SKM-1 (cell line): Measurements from ENCODE around the gene AGAP1.

Experiments used
- DNase-seq: peaks from one replicate; lab custom pipeline; 2025; ENCODE audit not compliant: unreplicated experiment; lab: John Stamatoyannopoulos, UW

AGAP1 gene

DNA sequence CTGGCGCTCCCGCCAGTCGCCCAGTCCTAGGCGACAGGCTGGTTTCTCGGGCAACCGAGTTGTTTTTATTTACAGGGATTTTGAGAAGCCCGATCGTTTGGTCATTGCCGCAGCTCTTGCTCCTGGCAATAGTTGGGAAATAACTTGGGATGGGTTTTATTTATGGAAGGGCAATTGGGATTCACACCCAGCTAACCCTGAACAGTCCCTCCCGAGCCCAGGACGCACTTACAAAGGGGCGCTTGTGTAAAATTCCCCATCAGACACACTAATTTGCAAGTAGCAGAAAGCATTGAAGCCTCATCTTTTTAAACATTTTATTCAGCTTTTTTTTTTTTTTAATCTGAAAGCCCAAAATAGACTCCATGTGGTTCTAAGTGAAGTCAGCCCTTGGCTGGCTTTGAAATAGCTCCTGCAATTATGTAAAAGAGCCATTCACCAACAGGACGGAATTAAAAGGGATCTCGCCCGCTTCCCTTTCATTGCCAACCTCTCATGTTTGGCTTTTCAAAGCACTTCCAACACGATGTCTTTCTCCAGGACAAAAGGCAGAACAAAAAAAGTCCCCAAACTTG lies 677.9 kb downstream of the AGAP1 start:
- DNase-seq, result no peak

DNA sequence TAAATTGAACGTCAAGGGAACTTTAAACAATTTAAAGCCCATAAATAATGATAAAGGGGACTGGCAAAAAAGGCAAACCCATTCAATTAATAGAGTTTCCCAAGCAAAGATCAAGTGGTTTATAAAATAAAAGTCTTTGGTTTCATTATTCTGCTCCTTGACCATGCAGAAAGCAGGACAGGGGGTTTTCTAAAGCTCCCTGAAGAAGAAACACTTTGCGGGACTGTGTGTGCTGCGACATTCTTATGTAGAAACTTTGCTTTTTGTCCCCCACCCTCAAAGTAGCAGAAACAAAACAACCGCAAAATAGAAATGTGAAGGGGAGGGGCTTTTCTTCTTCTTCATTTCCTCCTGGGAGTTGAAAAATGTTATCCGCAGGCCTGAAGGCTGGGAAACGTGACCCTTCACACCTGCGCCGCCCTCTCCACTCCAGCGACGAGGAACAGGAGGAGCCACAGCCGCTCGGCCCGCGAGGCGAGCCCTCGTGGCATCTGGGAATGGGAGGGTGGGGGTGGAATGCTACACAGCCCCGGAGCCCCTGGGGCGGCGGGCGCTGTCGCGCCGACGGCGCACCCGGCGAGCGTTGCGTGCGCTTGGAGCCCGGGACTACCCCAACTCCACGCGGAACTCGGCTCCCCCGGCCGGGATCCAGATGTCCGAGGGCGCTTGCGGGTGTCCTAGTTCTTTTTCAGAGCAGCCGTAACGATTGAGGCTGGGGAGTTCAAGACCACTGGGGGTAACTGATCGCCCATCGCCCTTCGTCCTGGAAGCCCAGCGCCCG lies 678.6 kb downstream of the AGAP1 start:
- no peak for DNase-seq

DNA sequence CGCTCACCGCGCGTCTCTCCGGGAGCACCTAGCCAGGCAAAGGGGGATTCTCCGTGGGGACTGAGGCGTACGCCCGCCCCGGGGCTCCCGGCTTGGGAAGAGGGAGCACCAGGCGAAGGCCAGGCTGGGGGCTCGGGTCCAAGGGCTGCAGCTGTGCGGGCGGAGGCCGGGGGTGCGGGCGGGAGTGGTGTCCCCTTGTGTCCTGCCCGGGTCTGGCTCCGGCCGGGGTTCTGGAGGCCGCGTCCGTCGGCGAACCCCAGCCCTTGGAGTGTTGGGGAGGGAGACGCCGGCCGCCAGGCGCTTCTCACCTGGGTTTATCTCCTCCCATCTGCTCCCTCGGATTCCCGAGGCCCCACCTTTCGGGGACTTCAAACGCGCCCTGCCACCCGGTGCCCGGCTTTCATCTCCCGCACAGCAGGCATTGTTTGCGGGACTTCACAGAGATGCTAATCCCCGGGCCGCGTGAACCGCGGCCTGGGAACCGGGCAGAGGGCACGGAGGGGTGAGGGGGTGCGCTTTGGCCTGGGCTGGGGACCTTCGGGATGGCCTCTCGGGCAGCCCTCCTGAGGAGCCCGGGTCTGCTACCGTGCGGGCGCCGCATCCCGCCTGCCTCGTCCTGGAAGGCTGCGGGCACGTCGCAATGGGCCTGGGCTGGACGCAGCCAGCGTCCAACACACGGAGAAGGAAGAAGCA lies 679.3 kb downstream of the AGAP1 start:
- DNase-seq, result no peak

DNA sequence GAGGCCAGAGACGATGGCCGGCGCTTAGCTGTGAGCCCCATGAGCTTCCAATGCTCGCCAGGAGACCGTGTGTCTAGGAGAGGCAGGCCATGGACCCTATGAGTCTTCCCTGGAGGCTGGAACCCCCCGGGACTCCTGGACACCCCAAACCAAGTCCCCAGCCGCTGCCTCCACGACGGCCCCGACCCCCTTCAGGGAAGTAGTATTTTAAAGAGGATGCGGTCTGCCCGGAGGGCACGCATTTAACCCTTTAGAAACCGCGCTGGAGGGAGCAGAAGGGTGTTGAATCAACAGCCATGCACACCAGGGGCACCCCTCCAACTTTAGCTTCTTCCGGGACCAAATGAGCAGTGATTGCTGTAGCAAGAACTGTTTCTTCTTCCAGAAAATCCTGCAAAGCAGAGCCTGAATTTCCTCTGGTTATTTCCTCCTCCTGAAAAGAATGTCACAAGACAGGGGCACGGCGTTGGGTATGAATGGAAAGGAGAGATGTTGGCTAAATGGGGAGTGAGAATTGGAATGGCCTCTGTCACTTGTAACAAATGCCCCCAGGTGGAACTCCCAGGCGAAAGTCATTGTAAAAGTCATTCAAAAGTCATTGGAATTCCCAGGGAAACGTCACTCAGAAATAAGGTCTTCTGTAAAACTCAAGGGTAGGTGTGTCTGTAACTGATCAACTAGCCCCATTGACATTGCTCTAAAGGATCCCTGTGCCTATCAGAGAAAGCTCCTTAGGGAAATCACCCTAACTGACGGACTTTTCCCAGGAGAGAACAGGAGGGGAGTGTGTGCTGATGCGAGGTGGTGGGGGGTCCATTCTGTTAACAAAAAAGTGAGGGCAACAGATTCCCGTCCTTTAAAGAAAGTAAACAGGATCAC lies 680.1 kb downstream of the AGAP1 start:
- no peak for DNase-seq

DNA sequence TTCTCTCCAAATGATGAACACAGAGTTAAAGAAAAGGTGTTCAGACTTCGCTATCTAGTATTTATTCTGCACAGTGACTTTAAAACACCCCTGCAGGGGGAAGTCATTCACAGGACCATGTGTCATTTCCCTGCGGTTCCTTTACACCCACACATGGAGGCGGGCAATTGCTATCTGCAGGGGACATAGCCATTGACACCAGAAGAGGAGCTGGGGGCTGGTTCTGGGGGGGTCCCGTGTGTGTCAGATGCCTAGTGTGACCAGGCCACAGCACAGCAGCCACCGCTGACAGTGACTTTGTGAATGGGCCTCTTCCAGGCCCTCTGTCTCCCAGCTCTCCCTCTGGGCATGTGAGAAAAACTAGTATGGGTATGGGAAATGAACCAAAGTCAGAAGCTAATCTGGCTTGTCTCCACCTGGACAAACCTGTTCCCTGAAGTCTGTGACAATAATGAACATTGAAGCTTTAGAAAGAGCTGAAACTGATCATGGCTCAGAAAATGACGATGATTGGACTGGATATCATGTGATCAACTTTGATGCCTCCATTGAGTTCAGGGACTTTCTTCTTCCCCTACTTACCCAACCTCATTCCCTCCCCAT lies 681.8 kb downstream of the AGAP1 start:
- DNase-seq, result no peak

DNA sequence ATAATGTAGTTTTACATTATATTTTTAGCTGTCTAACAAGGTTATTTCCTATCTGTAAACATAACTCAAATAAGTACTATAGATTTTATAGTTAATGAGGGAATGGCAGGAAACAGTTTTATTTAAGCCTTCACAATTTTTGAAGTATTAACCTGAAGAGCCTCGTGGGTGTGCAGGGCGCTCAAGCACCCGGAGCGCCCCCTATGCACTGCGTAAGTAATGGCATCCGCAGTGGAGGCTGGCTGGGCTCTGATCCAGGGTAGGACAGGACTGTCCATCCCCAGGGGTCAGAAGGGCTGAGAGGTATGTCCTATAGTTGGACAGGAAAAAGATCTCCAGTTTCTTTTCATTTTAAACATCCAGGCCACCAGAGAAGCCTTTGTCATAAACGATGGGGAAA lies 682.6 kb downstream of the AGAP1 start:
- peak; percentile 26 for DNase-seq

DNA sequence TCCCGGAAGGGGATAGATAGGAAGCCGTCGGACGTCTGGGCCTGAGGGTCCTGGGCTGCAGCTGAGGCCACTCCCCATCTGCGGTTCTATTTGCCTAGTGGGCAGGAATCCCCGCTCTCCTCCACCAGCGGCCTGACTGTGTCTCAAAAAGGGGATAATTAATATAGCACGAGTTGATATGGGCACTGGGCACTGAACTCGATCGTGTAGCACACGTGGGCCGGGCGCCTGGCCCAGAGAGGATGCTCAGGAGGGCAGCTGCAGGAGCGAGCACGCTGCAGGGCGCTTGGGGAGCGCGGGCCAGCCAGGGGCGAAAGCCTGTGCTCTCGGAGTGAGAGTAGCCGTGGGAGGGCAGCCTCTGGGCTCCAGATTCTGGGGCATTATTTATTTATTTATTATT lies 683.1 kb downstream of the AGAP1 start:
- DNase-seq, result no peak

DNA sequence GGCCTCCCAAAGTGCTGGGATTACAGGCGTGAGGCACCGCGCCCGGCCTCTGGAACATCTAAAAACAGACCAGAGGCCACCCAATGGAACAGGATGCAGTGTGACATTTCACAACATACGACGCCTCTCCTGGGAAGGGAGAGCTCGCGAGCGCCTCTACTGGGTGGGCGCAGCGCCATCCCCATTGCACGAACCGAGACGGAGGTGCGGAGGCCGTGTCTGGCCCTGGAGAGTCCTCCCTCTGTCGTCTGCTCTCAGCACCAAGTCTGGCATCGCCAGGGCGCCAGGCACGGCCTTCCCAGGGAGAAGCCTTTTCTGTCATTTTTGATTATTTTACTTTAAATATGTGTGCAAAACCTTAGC lies 683.7 kb downstream of the AGAP1 start:
- DNase-seq, result peak; percentile 60

DNA sequence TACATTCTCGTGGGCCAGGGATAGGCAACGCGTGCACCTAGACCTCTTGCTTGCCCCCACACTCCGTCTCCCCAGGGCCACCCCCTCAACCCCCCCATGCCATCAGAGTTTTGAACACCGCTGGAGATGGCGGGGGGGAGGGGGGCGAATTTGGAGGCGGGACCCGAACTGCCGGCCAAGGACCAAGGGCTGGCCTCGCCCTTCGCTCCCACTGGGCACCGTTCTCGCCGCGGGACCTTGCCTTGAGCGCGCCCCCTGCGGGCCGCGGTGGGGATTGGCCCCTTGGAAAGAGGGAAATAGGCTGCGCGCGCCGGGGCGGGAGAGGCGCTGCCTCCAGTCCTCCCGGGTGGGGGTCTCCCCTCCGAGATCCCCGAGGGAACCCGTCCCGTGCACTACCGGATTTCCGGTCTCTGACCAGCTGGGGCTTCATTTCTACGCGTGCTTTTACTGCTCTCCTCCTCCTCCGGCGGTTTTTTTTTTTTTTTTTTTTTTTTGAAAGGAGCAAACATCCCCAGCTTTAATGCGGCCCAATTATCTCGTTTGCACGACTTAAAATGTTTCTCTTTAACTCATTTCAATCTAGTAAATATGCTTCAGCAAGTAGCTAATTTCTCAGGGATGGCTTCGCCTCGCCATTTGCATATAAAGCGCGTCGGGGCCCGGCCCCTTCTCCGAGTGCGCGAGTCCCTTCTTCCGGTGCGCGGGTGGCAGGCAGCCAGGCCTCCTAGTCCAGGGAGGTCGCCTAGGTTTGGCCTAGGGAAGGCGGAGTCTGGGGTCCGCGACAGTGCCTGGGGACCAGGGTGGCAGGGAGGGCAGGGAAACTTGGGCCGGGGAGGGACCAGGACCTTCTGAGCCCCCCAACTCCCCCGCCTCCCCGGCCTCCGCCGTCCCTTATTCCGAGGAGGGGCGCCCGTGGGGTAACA lies 684.4 kb downstream of the AGAP1 start:
- peak; percentile 27 for DNase-seq

DNA sequence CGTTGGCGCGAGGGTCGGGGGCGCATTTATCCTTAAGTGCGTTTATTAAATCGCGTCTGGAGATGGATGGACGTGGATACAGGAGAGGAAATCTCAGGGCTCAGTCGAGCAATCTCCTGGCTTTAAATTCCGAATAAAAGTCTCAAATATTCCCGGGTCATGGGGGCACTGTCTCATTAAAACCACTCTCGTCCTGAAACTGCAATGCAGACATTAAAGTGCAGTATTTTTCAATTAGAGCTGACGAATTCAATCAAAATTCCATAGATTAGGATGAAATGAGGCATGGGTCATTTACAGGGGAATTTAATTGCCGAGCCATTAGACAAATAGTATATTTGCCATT lies 685.0 kb downstream of the AGAP1 start:
- DNase-seq, result no peak

DNA sequence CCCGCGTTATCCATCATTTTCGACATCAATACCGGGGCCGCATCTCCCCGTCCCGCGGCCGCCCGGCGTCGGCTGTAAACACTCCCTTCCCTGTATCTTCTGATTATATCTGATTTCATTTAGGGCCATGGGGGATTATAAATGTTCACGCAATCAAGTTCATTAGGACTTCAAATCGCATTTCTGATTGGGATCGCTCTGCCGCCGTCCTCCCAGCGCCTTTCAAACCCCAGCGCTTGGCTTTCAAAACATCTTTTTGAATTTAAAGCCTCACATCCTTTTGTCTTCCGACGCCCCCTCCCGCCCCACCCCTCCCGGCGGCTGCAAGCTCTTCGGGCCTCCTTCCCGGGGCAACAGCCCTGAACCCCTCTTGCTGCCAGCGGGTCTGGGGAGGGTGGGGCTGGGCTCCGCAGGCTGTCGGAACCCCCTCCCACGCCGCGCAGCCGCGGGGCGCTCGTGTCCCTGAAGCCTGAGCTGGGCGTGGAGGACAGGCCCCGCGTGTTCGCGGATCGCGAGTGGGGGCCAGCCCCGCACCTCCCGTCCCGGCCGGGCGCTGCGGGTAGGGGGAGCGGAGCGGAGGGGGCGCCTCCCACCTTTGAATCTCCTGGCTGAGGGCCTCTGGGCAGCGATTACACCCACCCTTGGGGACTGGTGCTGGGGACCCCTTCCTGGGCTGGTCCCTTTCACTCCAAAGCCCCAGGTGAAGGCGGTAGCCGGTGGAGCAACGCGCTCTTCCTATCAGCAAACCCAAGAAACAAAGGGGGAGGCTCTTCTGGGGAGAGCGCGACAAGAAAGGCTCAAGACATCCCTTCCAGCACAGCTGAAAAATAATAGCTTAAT lies 685.6 kb downstream of the AGAP1 start:
- no peak for DNase-seq

DNA sequence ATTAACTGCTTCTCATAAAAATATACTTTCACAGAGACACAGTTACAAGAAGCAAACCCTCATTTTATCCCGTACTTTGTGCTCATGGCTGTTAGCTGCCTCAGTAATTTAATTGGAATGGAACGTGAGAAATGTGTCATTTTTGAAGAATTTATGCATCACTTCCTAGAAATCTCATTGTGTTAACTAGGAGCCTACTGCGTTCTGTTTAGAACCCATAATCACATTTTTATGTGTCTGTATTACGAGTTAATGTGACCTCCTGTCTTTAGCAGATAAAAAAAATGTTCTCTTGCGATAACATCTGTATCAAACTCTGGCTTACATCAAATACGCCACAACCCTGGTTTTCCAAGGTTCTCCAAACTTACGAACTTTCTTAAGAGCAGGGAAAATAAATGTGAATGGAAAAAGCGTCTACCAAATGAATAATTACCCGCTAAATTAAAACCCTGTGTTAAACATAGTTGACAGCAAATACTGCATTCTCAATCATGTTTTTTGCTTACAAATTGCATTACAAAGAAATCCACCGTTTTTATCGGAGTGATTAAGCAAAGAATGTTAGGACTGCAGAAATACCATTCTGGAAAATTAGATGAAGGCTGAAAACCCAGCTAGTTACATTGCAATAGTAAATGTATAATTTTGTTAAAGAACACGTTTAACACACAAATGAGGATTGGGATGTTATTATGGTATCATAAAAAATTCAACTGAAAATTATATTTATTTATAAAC lies 686.4 kb downstream of the AGAP1 start:
- no peak for DNase-seq

DNA sequence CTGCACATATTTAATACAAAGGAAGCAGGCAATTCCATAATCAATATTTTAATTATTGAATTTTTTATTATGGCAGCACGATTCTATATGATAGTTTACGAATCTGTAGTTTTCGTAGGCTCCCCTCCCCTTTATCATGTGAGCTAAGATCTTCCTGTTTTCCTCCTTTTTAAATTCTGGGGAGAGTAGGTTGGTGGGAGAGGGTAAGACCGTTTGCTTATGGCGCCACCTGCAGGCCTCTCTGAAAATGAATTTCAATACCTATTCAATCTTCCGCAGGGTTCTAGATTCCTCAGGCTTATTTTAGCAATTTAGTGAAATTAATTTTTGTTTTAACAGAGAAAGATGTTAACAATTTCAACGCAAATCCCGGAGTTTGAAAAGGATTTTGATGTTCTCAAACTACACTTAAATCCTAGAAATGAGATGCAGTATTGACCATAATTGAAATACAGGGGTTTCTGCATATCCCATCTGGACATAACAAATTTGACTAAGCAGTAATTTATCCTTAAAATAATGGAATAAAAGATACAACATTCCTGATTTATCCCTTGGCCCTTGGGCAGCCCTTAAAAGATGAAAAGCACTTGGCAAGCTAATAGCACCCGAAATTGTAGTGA lies 687.1 kb downstream of the AGAP1 start:
- DNase-seq, result peak; percentile 40
